GM18505 (cell line): ENCODE data around the gene HDAC10.
A peak's percentile ranks its signal among the peaks of the same experiment; 100 is the strongest.

Experiments used
- ATAC-seq: cut with Tn5 transposase; IDR thresholded peaks from one replicate; pipeline ENCODE4 v1.9.1; 2021; ENCODE audit not compliant: unreplicated experiment
- POLR2A ChIP-seq: IDR thresholded peaks from 4 replicates; pipeline ENCODE4 v1.6.1; 2011; ENCODE audit warnings: borderline replicate concordance; ENCODE audit not compliant: insufficient read depth, insufficient read length; ENCODE audit errors: extremely low read depth

Gene HDAC10

GRCh38 chr22:50218996-50219727, 31.9 kb downstream of the HDAC10 start:
- ATAC-seq = no peak
- no peak for TF ChIP-seq POLR2A

GRCh38 chr22:50218153-50218995, 32.7 kb downstream of the HDAC10 start:
- no peak for TF ChIP-seq POLR2A
- ATAC-seq = no peak

- ATAC-seq = no peak
- no peak for TF ChIP-seq POLR2A
Observed at GRCh38 chr22:50217543-50218152, 33.4 kb downstream of the HDAC10 start.

- no peak for TF ChIP-seq POLR2A
- no peak for ATAC-seq
Observed at GRCh38 chr22:50216684-50217520, 34.2 kb downstream of the HDAC10 start.

- TF ChIP-seq POLR2A = no peak
Observed at GRCh38 chr22:50216055-50216683, 34.9 kb downstream of the HDAC10 start.

GRCh38 chr22:50215297-50216054, 35.6 kb downstream of the HDAC10 start:
- no peak for TF ChIP-seq POLR2A

More at GRCh38 chr22:50216055-50216683, 34.9 kb downstream of the HDAC10 start:
- no peak for ATAC-seq

GRCh38 chr22:50213263-50213662, 37.8 kb downstream of the HDAC10 start:
- TF ChIP-seq POLR2A = no peak
- ATAC-seq = no peak

More at GRCh38 chr22:50215297-50216054, 35.6 kb downstream of the HDAC10 start:
- ATAC-seq = no peak

GRCh38 chr22:50211147-50211546, 39.9 kb downstream of the HDAC10 start:
- ATAC-seq = no peak
- TF ChIP-seq POLR2A = no peak

- peak; percentile 29 for TF ChIP-seq POLR2A
- no peak for ATAC-seq
Observed at GRCh38 chr22:50210378-50211139, 40.5 kb downstream of the HDAC10 start.

GRCh38 chr22:50209893-50210292, 41.2 kb downstream of the HDAC10 start:
- no peak for ATAC-seq
- TF ChIP-seq POLR2A = no peak
